Ovary (tissue), 9 donors: ENCODE data around the gene ZSWIM5. TPM values are rescaled to one million over a fixed set of nuclear protein-coding genes. Genes with fewer than 3 reads are reported as not detected.

Source experiments
- DNase-seq, 5 donors: peaks; one replicate each; pipeline ENCODE4 v3.0.0-alpha.2; 2019 to 2020
- H3K27ac ChIP-seq, 2 donors: fragments of 200-600 bp; one replicate each; pipeline versions ENCODE4 v1.5.1 to v1.8.0; 2019 to 2022
- H3K27me3 ChIP-seq: fragments of 200-600 bp; one replicate; pipeline ENCODE4 v1.8.0; 2022
- H3K36me3 ChIP-seq: fragments of 200-600 bp; sonication (generic); one replicate; pipeline ENCODE4 v1.5.1; 2019
- H3K4me1 ChIP-seq: one replicate; pipeline ENCODE4 v1.8.1; 2013; ENCODE audit warnings: mild to moderate bottlenecking, moderate library complexity; ENCODE audit not compliant: insufficient read depth
- H3K4me3 ChIP-seq: fragments of 200-600 bp; sonication (generic); one replicate; pipeline ENCODE4 v1.5.1; 2017
- H3K9me3 ChIP-seq, 2 donors: fragments of 200-600 bp in 1 of 2; sonication (generic) in 1 of 2; one replicate each; pipeline versions ENCODE4 v1.5.1 to v1.8.1; 2013 to 2019; ENCODE audit warnings: mild to moderate bottlenecking in 1 of 2, moderate library complexity in 1 of 2
- CTCF ChIP-seq, 3 donors: fragments of 450-650 bp in 2 of 3; fragments of 200-600 bp in 1 of 3; IDR thresholded peaks; one replicate each; pipeline versions ENCODE4 v1.5.1 to v1.8.0; 2016 to 2022; ENCODE audit warnings: antibody characterized with exemption in 3 of 3, mild to moderate bottlenecking in 1 of 3
- EP300 ChIP-seq: sonication (generic); formaldehyde crosslinking; IDR thresholded peaks from one replicate; pipeline ENCODE4 v1.6.1; 2017; ENCODE audit warnings: antibody characterized with exemption
- POLR2A ChIP-seq: fragments of 450-650 bp; IDR thresholded peaks from one replicate; pipeline ENCODE4 v1.6.1; 2017; ENCODE audit warnings: antibody characterized with exemption, mild to moderate bottlenecking, moderate library complexity
- WGBS, 3 donors: extraction: QIAGEN DNeasy Blood & Tissue Kit in 1 of 3; methylation state at CpG; one replicate each; pipeline versions ENCODE4 v1.1.5 to v1.1.7; 2013 to 2017; 5-methylcytosine and 5-hydroxymethylcytosine counted together
- intact Hi-C, 4 donors: fragments of 100-400 bp; cut with DNase I; formaldehyde crosslinking; loops; one replicate each; pipeline versions ENCODE4 v1.11.0 to v1.15.1; 2022 to 2023
- polyA plus RNA-seq, 2 donors: library from polyadenylated mRNA; stranded (reverse); fragments of 200-250 nt in 1 of 2; fragments of 350-450 nt in 1 of 2; fragmentation: Illumina TruSeq in 1 of 2; extraction: RNeasy Lipid Tissue Mini Kit (QIAGEN cat#74804) in 1 of 2; gene quantifications; one replicate each; pipeline ENCODE4 v1.2.3, GENCODE V29; 2013 to 2014
- total RNA-seq, 7 donors: library from RNA; depleted of rRNA in 2 of 7; stranded (reverse); fragments of >200 nt in 2 of 7; fragmentation: NEBNext Ultra II Directional in 3 of 7; extraction: Animal tissue kit (Norgen Biotek cat#: 25700) in 3 of 7; gene quantifications; one replicate each; pipeline versions ENCODE4 v1.1.0 to v1.2.4, GENCODE V29; 2016 to 2023
- donor health status: DM: no; HTN: no; CAD: no; lungs with moderate emphysema.
- donor health status: DM: no; HTN: no; CAD: no.
- donor health status: Bipolar disorder and iron deficiency.
- donor health status: DM: yes; HTN: yes; CAD: no.
- donor health status: DM: no; HTN: no; CAD: no.
- donor health status: DM: yes; HTN: yes; CAD: no.

The ZSWIM5 gene
- total and polyA plus RNA-seq, 9 donors: 6.0 to 13.3 (median 10.0) TPM

- Histone ChIP-seq H3K4me3 (no peak overlapping the region), H3K9me3 (no peaks in the 10 kb centered on the region), H3K27me3 (no peaks in the 10 kb centered on the region), H3K27ac (no peak overlapping the region), H3K4me1 (peaks cover 11% of the 10 kb centered on the region), H3K36me3 (no peaks in the 10 kb centered on the region)
- intact Hi-C loops: loop anchor here (5.0 to 10.0 kb wide), 5 partner anchors 282 to 569 kb away; partner anchors contain the start of genes TESK2 (in 3 of the 4) and NASP (in 1 of the 4)
- TF ChIP-seq POLR2A (no peak), CTCF (IDR thresholded peaks at IDR 0.05) (no peak), EP300 (no peak)
- 54 to 71% (median 55%) methylated on average over 2 of the region's 2 CpGs for WGBS, 3 donors
- no peak for DNase-seq
Measured at GRCh38 chr1:45015683-45016082, 190.7 kb downstream of the ZSWIM5 start.

GRCh38 chr1:45014321-45015028 is 191.9 kb downstream of the ZSWIM5 start:
- Histone ChIP-seq H3K4me1 (peaks cover 14% of the 10 kb centered on the region), H3K27ac (peak overlapping the region in 1 of 2 donors; percentile 19), H3K27me3 (no peaks in the 10 kb centered on the region), H3K36me3 (no peaks in the 10 kb centered on the region), H3K4me3 (no peak overlapping the region), H3K9me3 (no peaks in the 10 kb centered on the region)
- intact Hi-C loops: loop anchor here (5.0 to 10.0 kb wide), 9 partner anchors 177 to 570 kb away; partner anchors contain the start of genes TESK2 (in 3 of the 4), BEST4 (in 1 of the 4) and NASP (in 1 of the 4)
- DNase-seq: peak; percentile 80 to 87 (median 87)
- 12 to 17% (median 16%) methylated on average over 6 of the region's 6 CpGs for WGBS, 3 donors
- TF ChIP-seq POLR2A (no peak), EP300 (no peak), CTCF (IDR thresholded peaks at IDR 0.05) (peak; percentile 80 to 94 (median 84))

- no peak overlapping the region for H3K27ac ChIP-seq
- H3K27me3 ChIP-seq: no peaks in the 10 kb centered on the region
- no peak overlapping the region for H3K4me3 ChIP-seq
- peaks cover 14% of the 10 kb centered on the region for H3K4me1 ChIP-seq
- TF ChIP-seq POLR2A: no peak
- TF ChIP-seq EP300: no peak
- no peak for TF ChIP-seq CTCF (IDR thresholded peaks at IDR 0.05)
- DNase-seq: no peak
- intact Hi-C loops: loop anchor here (1.0 to 10.0 kb wide), 9 partner anchors 176 to 571 kb away; partner anchors contain the start of genes TESK2 (in 2 of the 4), BEST4 (in 1 of the 4) and NASP (in 1 of the 4)
- no peaks in the 10 kb centered on the region for H3K36me3 ChIP-seq
- 73 to 79% (median 75%) methylated on average over 12 of the region's 12 CpGs for WGBS, 3 donors
- H3K9me3 ChIP-seq: no peaks in the 10 kb centered on the region
Measured at GRCh38 chr1:45013551-45014209, 192.7 kb downstream of the ZSWIM5 start.

DNA sequence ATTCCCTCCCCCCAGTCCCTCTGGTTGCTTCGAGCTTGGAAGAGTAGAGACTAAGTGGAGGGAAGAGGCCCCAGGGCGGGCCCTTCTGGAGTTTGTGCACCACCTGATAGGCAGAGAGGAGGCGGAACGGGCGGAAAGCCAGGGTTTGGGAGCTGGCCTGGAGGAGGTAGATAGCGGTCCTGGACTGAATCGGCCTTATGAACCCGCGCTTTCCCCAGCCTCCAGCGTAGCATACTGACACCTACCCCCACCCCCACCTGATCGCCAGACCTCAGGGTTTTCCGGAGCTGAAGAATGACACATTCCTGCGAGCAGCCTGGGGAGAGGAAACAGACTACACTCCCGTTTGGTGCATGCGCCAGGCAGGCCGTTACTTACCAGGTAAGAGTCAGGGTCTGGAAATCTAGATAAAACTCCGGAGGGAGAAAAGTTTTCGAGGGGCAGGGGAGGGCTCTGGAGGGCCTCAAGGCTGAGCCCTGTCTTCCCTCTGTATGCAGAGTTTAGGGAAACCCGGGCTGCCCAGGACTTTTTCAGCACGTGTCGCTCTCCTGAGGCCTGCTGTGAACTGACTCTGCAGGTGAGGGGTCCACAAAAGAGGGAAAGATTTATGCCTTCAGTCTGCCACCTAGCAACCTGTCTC is 193.6 kb downstream of the ZSWIM5 start:
- DNase-seq: peak; percentile 69 to 87 (median 79)
- no peaks in the 10 kb centered on the region for H3K27me3 ChIP-seq
- intact Hi-C loops: loop anchor here (1.0 to 10.0 kb wide), 9 partner anchors 175 to 572 kb away; partner anchors contain the start of genes TESK2 (in 2 of the 4), BEST4 (in 1 of the 4) and NASP (in 1 of the 4)
- H3K4me1 ChIP-seq: peaks cover 14% of the 10 kb centered on the region
- WGBS, 3 donors: 3 to 5% (median 3%) methylated on average over 17 to 21 of the region's 21 CpGs
- H3K36me3 ChIP-seq: no peaks in the 10 kb centered on the region
- H3K4me3 ChIP-seq: peak overlapping the region; percentile 82
- H3K27ac ChIP-seq: peak overlapping the region; percentile 48 to 71
- no peaks in the 10 kb centered on the region for H3K9me3 ChIP-seq
- TF ChIP-seq EP300 (no peak), CTCF (IDR thresholded peaks at IDR 0.05) (no peak), POLR2A (no peak)
